Islet of Langerhans (tissue), 1 donor: ENCODE data around the gene FBXO34.

Experiments used
- FAIRE-seq: peaks from one replicate; lab custom pipeline; 2011; peaks lifted over from hg19 to GRCh38; lab: Jason Lieb, UNC

FBXO34 gene

GRCh38 chr14:55347748-55348147, 76.5 kb downstream of the FBXO34 start:
- no peak for FAIRE-seq

DNA sequence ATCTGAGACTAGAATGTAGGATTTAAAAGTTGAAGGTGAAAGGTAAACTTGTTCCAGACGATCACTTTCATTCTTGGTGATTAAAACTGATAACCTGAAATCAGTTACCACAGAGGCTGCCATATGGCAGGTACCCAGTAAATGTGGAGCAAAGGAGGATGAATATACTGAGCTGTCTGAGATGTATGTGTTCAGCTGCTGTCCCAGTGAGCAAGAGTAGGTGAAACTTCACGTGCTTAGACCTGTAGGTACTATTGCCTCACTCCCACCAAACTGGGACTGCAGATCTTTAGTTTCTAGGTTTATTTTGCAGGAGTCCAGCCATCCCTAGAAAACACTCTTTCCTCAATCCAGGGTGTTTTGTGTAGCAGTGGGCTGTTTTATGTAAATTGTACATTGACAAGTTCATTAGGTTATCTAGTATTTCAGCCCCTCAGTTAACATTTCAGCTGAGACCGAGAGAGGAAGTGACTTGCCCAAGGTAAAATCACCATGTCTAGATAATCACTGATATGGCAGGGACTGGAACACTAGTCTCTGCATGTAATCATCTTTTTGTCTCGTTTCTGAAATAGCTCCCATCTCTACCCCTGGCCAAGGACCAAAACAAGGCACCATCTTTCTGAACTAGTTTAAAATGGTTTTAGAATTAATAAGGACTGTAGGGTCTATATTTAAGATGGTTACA, 77.7 kb downstream of the FBXO34 start:
- no peak for FAIRE-seq

- no peak for FAIRE-seq
These were observed 78.3 kb downstream of the FBXO34 start for GRCh38 chr14:55349565-55349964.

- FAIRE-seq = no peak
These were observed 79.2 kb downstream of the FBXO34 start for GRCh38 chr14:55350461-55350860.

DNA sequence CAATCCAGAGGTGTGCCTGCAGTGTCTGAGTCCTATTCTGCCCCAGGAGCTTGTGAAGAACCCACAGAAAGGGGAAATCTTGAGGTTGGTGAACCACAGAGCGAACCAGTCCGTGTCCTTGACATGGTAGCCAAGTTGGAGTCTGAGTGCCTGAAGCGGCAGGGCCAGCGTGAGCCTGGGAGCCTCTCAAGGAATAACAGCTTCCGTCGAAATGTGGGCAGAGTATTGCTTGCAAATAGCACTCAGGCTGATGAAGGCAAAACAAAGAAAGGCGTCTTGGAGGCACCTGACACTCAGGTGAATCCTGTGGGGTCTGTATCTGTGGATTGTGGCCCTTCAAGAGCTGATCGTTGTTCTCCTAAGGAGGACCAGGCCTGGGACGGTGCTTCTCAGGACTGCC, 79.9 kb downstream of the FBXO34 start:
- no peak for FAIRE-seq

- FAIRE-seq = no peak
These were observed 81.0 kb downstream of the FBXO34 start for GRCh38 chr14:55352201-55352600.

GRCh38 chr14:55353686-55354467, 82.7 kb downstream of the FBXO34 start:
- no peak for FAIRE-seq

GRCh38 chr14:55354500-55354899, 83.3 kb downstream of the FBXO34 start:
- FAIRE-seq = no peak

DNA sequence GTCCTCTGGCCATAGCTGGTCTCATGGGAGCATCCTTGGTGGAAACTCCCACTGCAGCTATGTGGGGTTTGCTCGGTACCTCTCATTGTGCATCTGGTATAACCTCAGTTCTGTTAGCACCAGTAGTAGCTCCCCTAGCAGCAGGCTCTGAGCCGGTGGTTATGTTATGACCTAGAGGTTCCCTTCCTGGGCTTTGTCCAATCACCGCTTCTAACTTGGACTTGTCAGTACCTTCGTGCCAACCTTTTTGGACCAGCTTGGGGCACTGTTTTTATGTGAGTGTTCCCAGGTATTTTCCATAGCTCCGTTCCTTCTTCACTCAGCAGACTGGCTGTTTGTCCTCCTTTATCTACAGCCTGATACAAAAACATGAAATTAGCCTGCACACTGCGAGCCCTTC, 84.7 kb downstream of the FBXO34 start:
- no peak for FAIRE-seq

DNA sequence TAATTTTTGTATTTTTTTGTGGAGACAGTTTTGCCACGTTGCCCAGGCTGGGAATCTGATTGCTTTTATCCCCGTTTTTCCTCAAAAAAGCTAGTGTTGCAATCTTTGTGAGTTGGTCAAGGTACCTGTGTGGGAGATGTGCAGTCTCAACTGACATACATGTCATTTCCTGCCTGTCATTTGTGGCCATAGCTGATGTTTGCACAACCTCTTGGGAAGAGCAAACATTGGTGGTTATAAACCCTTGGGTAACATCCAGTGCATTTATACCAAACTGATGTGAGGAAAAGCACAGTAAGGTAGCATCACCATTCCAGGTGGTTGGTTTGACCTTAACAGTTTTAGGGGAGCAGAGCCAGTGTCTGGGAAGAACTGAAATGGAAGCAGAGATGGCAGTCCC, 85.7 kb downstream of the FBXO34 start:
- FAIRE-seq = peak; percentile 56

DNA sequence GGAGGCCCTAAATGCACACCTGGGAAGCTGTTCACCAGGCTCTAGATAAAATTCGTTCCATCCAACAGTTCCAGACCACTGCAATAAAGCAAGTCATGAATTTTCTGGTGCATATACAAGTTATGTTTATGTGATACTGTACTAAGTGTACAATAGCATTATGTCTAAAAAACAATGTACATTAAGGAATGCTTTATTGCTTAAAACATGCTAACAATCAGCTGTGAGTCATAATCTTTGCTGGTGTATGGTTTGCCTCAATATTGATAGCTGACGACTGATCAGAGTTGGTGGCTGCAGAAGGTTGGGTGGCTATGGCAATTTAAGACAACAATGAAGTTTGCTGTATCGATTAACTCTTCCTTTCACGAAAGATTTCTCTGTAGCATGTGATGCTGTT, 88.1 kb downstream of the FBXO34 start:
- FAIRE-seq = no peak

DNA sequence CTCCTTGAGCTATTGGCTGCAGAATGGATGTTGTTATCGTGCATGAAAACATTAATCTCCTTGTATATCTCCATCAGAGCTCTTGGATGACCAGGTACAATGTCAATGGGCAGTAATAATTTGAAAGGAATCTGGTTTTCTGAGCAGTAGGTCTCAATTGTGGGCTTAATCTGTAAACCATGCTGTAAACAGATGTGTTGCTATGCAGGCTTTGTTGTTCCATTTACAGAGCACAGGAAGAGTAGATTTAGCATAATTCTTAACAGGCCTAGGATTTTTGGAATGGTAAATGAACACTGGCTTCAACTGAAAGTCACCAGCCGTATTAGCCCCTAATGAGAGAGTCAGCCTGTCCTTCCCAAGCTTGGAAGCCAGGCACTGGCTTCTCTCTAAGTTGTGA, 90.0 kb downstream of the FBXO34 start:
- no peak for FAIRE-seq

DNA sequence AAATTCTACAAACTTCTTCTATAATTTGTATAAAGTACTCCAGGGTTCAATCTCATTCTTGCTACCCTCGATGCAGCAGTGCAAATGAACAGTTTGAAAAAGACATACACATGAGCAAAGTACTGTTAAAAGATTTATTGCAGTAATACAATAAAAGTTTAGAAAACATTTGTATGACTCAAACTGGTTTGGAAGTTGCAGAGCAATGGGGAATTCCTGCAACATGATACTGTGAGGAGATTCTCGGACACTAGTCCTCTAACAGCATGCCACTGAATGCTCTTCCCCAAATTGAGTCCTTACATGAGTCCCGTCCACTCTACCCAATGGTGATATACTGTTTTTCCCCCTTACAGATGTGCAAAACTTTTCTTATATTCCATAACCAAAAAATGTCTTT, 95.0 kb downstream of the FBXO34 start:
- no peak for FAIRE-seq

- FAIRE-seq = no peak
These were observed 99.7 kb downstream of the FBXO34 start for GRCh38 chr14:55370883-55371455.

- FAIRE-seq = no peak
These were observed 101.2 kb downstream of the FBXO34 start for GRCh38 chr14:55372423-55372822.

GRCh38 chr14:55372825-55373224, 101.6 kb downstream of the FBXO34 start:
- FAIRE-seq = no peak

- no peak for FAIRE-seq
These were observed 102.8 kb downstream of the FBXO34 start for GRCh38 chr14:55373784-55374705.

DNA sequence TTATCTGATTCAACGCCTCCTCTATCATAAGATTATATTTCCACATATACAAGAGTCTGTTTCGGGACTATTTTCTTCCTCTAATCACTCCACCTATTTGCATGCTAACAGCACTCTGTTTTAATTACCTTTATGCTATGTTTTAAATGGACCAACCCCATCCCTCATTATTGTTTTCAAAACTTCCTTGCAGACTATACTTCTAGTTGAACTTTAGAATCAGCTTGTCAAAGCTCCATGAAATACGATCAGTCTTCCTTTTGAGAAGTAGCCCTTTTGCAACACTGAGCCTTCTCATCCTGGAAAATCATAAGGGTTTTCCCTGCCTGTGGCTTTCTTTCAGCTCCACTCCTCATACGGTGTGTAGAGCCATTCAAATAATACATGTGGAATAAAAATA, 103.5 kb downstream of the FBXO34 start:
- FAIRE-seq = no peak

GRCh38 chr14:55377236-55377635, 106.0 kb downstream of the FBXO34 start:
- FAIRE-seq = no peak

DNA sequence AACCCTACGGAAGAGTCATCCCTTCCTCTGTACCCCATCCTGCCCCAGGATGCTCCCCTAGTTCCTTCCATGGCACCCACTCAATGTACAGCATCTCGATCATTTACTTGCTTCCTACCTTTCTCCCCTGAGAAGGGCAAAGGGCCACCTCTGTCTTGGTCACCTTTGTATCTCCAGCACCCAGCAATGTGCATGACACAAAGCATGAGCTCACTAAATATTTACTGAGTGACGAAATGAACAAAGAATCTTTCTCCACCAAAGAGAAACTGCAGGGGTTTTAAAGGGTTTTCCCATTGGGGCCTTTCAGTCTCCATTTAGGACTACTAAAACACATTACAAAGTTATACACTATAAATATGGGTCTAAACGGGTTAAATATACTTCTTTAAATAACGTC, 109.8 kb downstream of the FBXO34 start:
- no peak for FAIRE-seq

GRCh38 chr14:55381561-55381960, 110.3 kb downstream of the FBXO34 start:
- FAIRE-seq = peak; percentile 38

- FAIRE-seq = no peak
These were observed 111.3 kb downstream of the FBXO34 start for GRCh38 chr14:55382483-55382882.
